NCI-H2081 (cell line): ENCODE data around the gene ATXN7.

Source experiments
- DNase-seq, 2 experiments: peaks; one replicate each; lab custom pipeline; 2025; lab: John Stamatoyannopoulos, UW

The ATXN7 gene

GRCh38 chr3:64049832-64050231 is 186.2 kb downstream of the ATXN7 start:
- DNase-seq, result no peak
